Fibroblast of upper back skin (primary cell): ENCODE measurements around the gene CPA3.

ENCODE experiments used
- DNase-seq: peaks from one replicate; pipeline ENCODE4 v3.0.0-alpha.2; 2013

CPA3 gene

DNA sequence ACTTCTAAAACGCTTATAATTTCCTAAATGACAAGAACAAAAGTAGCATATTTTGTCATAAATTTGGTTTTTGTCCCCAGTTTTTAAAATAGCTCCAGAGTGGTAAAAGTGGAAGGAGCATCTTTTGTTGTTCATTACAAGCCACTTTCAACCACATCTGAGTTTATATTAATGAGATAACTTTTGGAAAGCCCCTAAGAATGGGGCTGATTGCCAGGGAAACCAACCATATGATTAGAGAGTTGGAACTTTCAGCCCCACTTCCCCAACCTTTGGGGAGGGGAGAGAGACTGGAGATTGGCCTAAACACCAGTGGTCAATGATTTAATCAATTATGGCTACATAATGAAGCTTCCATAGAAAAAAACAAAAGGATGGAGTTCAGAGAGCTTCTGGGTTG lies 57.4 kb downstream of the CPA3 start:
- no peak for DNase-seq

DNA sequence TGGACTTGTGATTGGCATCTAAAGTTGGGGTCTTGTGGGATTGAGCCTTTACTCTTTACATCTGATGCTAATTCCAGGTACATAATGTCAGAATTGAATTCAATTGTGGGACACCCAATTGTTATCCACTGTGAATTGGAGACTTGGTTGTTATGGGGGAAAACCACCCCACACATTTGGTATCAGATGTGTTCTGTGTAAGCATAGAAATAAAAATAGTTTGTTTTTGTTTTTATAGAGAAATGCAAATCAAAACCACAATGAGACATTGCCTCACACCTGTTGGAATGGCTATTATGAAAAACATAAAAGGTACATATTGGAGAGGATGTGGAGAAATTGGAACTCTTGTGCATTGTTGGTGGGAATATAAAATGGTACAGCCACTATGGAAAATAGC lies 58.5 kb downstream of the CPA3 start:
- DNase-seq: no peak

DNA sequence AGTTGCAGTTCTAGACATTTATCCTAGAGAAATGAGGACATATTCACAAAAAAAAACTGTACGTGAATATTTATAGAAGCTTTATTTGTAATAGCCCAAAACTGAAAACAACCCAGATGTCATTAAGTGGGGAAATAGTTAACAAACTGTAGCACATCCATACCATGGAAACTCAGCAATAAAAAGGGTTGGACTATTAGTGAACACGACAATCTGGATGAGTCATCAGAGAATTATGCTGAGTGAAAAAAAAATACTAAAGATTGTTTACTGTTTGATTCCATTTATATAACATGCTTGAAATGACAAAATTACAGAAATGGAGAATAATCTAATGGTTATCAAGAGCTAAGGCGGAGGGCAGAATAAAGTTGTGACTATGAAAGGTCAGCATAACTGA lies 59.5 kb downstream of the CPA3 start:
- DNase-seq: peak; percentile 54

DNA sequence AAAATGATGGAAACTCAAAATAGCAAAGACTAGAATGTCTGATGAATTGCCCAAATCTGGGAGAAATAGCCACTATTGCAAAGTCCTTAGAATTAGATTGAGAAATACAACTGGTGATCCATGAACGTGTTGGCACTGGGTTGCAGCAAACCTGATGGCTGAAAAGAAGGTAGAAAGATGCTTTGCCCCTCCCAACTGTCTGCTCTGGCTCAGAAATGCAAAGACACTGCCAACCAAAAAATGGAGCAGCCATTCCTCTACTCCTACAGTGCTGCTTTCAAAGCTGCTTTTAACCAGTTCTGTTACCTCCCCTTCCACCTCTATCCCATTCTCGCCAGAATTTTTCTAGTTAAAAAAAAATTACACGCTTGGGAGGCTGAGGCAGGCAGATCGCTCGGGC lies 60.7 kb downstream of the CPA3 start:
- DNase-seq: no peak

- peak; percentile 90 for DNase-seq
Measured at GRCh38 chr3:148930752-148931151, 65.7 kb downstream of the CPA3 start.

- no peak for DNase-seq
Measured at GRCh38 chr3:148931574-148931973, 66.5 kb downstream of the CPA3 start.

DNA sequence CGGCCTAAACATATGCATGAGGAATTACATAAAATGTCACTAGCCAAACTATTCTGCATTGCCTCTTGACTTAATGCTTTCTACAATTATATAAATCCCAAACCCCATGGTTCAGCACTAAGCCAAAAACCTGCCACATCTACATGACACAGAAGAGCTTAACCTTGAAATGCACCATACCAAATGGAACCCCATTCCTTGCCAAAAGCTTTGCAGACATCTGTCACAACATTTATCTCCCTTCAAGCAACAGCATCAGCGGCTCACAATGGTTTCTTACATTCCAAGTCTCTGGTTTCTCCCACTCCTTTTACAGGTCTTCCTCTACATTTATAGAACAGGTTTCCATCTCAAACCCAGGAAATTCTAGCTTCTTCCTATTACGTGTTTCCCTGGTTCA lies 67.9 kb downstream of the CPA3 start:
- peak; percentile 46 for DNase-seq

DNA sequence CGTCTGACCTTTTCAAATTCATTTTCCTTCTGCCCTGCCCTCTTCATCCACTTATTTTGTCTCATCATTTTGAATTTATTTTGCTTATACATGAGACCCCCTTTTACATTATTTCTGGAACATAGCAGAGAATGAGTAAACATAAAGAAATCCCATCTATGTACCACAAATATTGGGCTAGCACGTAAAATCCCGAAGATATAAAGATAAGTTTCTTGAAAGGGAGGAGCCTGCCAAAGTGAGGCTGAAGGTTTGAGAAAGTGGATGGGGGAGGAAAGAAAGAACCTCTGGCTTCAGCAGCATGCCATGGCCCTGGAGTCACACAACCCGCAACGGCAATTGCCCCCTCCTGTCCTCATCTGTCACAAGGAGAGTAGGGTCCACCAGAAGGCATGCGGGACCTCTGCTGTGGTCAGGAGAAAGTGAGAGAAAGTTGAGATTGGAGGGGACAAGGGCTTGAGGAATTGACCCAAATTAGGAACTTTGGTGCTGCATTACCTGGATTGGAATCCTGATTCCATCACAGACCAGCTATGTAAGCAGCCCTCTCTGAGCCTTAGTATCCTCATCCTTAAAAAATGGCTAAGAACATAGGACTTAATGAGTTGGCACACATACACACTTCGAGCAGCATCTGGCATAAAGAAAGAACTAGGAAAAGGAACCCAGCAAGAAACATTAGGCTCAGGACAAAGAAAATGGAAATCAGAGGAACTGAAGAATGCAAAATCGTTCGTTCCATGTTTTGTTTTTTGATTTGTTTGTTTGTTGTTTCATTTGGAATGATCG lies 72.6 kb downstream of the CPA3 start:
- peak; percentile 86 for DNase-seq

DNA sequence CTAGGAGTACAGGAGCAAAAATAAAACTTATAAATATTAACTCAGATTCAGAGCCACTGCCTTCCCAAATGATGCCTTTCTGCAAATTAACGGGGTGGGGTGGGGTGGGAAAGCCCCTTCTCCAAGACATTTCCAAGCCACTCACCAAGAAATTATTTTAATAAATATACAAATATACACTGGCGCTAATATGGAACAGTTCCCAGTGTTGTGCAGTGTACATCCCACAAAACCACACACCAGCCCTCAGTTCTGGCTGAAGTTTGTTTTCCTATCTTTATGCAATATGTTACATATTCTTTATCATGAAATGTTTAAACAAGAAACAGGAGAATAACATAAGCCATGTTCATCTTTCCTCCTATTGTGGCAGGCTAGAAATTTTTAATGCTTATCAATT lies 73.2 kb downstream of the CPA3 start:
- peak; percentile 44 for DNase-seq

- DNase-seq: no peak
Measured at GRCh38 chr3:148938936-148939335, 73.8 kb downstream of the CPA3 start.

- peak; percentile 38 for DNase-seq
Measured at GRCh38 chr3:148940983-148941382, 75.9 kb downstream of the CPA3 start.

GRCh38 chr3:148943506-148944205 lies 78.6 kb downstream of the CPA3 start:
- peak; percentile 95 for DNase-seq

- no peak for DNase-seq
Measured at GRCh38 chr3:148945116-148945515, 80.0 kb downstream of the CPA3 start.
